H9 (cell line): ENCODE results near the gene CLMP. TPM values are rescaled to one million over a fixed set of nuclear protein-coding genes. Genes with fewer than 3 reads are reported as not detected.

Experiments used
- DNase-seq: peaks from one replicate; pipeline ENCODE4 v3.0.0-alpha.2; 2017
- H2AFZ ChIP-seq: one replicate; pipeline ENCODE4 v1.6.1; 2013; ENCODE audit warnings: mild to moderate bottlenecking, low read length, control low read depth, moderate library complexity
- H2AK5ac ChIP-seq: 2 replicates; pipeline ENCODE4 v1.6.1; 2013; ENCODE audit warnings: low read length, control low read depth, mixed read lengths; ENCODE audit not compliant: insufficient read length
- H2BK120ac ChIP-seq: one replicate; pipeline ENCODE4 v1.6.1; 2013; ENCODE audit warnings: low read depth, mild to moderate bottlenecking, low read length, control low read depth, inconsistent platforms; ENCODE audit not compliant: poor library complexity, severe bottlenecking
- H2BK12ac ChIP-seq: 2 replicates; pipeline ENCODE4 v1.6.1; 2013; ENCODE audit warnings: low read length, control low read depth, mixed read lengths, low read depth; ENCODE audit not compliant: insufficient read length
- H2BK15ac ChIP-seq: 2 replicates; pipeline ENCODE4 v1.6.1; 2013; ENCODE audit warnings: low read depth, low read length, control low read depth
- H2BK20ac ChIP-seq: one replicate; pipeline ENCODE4 v1.6.1; 2013; ENCODE audit warnings: low read depth, mild to moderate bottlenecking, low read length, control low read depth, inconsistent platforms; ENCODE audit not compliant: poor library complexity, severe bottlenecking
- H2BK5ac ChIP-seq: 2 replicates; pipeline ENCODE4 v1.6.1; 2013; ENCODE audit warnings: low read length, control low read depth, mixed read lengths; ENCODE audit not compliant: insufficient read length
- H3K14ac ChIP-seq: 2 replicates; pipeline ENCODE4 v1.6.1; 2013; ENCODE audit warnings: low read length, control low read depth; ENCODE audit not compliant: insufficient read depth
- H3K18ac ChIP-seq: 2 replicates; pipeline ENCODE4 v1.6.1; 2013; ENCODE audit warnings: low read depth, mild to moderate bottlenecking, mixed read lengths, low read length, control low read depth; ENCODE audit not compliant: insufficient read length
- H3K23ac ChIP-seq: 2 replicates; pipeline ENCODE4 v1.6.1; 2013; ENCODE audit warnings: low read length, control low read depth, mixed read lengths, low read depth; ENCODE audit not compliant: insufficient read length
- H3K23me2 ChIP-seq: 2 replicates; pipeline ENCODE4 v1.6.1; 2013; ENCODE audit warnings: low read depth, mild to moderate bottlenecking, mixed read lengths, low read length, control low read depth; ENCODE audit not compliant: insufficient read length, poor library complexity, severe bottlenecking
- H3K27ac ChIP-seq: 2 replicates; pipeline ENCODE4 v1.5.1; 2013; ENCODE audit warnings: low read length, control low read depth, mixed read lengths, low read depth; ENCODE audit not compliant: insufficient read length
- H3K27me3 ChIP-seq: 2 replicates; pipeline ENCODE4 v1.6.1; 2013; ENCODE audit warnings: low read length, control low read depth, inconsistent platforms; ENCODE audit not compliant: insufficient read depth
- H3K4ac ChIP-seq: 2 replicates; pipeline ENCODE4 v1.6.1; 2013; ENCODE audit warnings: low read depth, mild to moderate bottlenecking, control low read depth, inconsistent platforms, low read length, moderate library complexity
- H3K4me1 ChIP-seq: 2 replicates; pipeline ENCODE4 v1.6.1; 2013; ENCODE audit warnings: low read length, control low read depth, inconsistent platforms; ENCODE audit not compliant: insufficient read depth
- H3K4me2 ChIP-seq: 2 replicates; pipeline ENCODE4 v1.6.1; 2013; ENCODE audit warnings: low read length, control low read depth, mixed read lengths; ENCODE audit not compliant: insufficient read length, insufficient read depth
- H3K56ac ChIP-seq: 2 replicates; pipeline ENCODE4 v1.6.1; 2013; ENCODE audit warnings: low read depth, mild to moderate bottlenecking, mixed read lengths, low read length, control low read depth; ENCODE audit not compliant: insufficient read length
- H3K79me1 ChIP-seq: 2 replicates; pipeline ENCODE4 v1.6.1; 2013; ENCODE audit warnings: low read depth, mild to moderate bottlenecking, moderate library complexity, low read length, control low read depth, inconsistent platforms; ENCODE audit not compliant: insufficient read depth, poor library complexity, severe bottlenecking
- H3K79me2 ChIP-seq: 2 replicates; pipeline ENCODE4 v1.6.1; 2013; ENCODE audit warnings: low read length, control low read depth, inconsistent platforms; ENCODE audit not compliant: insufficient read depth
- H3K9ac ChIP-seq: 2 replicates; pipeline ENCODE4 v1.6.1; 2013; ENCODE audit warnings: low read length, control low read depth, mixed read lengths; ENCODE audit not compliant: insufficient read length; ENCODE audit errors: extremely low read depth
- H3K9me3 ChIP-seq: one replicate; pipeline ENCODE4 v1.6.1; 2013; ENCODE audit warnings: low read depth, low read length, inconsistent platforms; ENCODE audit not compliant: control insufficient read depth
- H3T11ph ChIP-seq: one replicate; pipeline ENCODE4 v1.6.1; 2013; ENCODE audit warnings: mild to moderate bottlenecking, low read length, control low read depth, inconsistent platforms
- H4K20me1 ChIP-seq: one replicate; pipeline ENCODE4 v1.6.1; 2013; ENCODE audit not compliant: control insufficient read depth, insufficient read length, insufficient read depth
- H4K5ac ChIP-seq: 2 replicates; pipeline ENCODE4 v1.6.1; 2013; ENCODE audit warnings: low read depth, mild to moderate bottlenecking, mixed read lengths, low read length, control low read depth; ENCODE audit not compliant: insufficient read length
- H4K8ac ChIP-seq: replicated peaks from 2 replicates; pipeline ENCODE4 v1.6.1; 2013; ENCODE audit warnings: low read length, control low read depth, mixed read lengths, low read depth; ENCODE audit not compliant: insufficient read length
- H4K91ac ChIP-seq: 2 replicates; pipeline ENCODE4 v1.6.1; 2013; ENCODE audit warnings: low read depth, mild to moderate bottlenecking, moderate library complexity, mixed read lengths, low read length, control low read depth; ENCODE audit not compliant: insufficient read length
- H3K27ac Mint-ChIP-seq, 3 experiments: 2 replicates in 2 of 3; 3 replicates in 1 of 3; pipeline ENCODE4 v1.8.0; 2020 to 2021; ENCODE audit warnings: mixed read lengths in 3 of 3, mild to moderate bottlenecking in 1 of 3, moderate library complexity in 1 of 3
- H3K27me3 Mint-ChIP-seq: 2 replicates; pipeline ENCODE4 v1.8.0; 2021; ENCODE audit warnings: low read depth, mild to moderate bottlenecking, moderate library complexity, mixed read lengths
- H3K36me3 Mint-ChIP-seq, 3 experiments: 2 replicates in 2 of 3; 3 replicates in 1 of 3; pipeline ENCODE4 v1.8.0; 2020 to 2021; ENCODE audit warnings: low read depth in 3 of 3, mixed read lengths in 3 of 3; ENCODE audit not compliant: insufficient read depth in 1 of 3
- H3K4me1 Mint-ChIP-seq, 2 experiments: 2 replicates each; pipeline ENCODE4 v1.8.0; 2020; ENCODE audit warnings: mixed read lengths in 2 of 2
- H3K4me3 Mint-ChIP-seq, 2 experiments: 2 replicates in 1 of 2; 3 replicates in 1 of 2; pipeline ENCODE4 v1.8.0; 2020 to 2021; ENCODE audit warnings: mild to moderate bottlenecking in 2 of 2, mixed read lengths in 2 of 2, moderate library complexity in 1 of 2
- H3K9me3 Mint-ChIP-seq, 2 experiments: 2 replicates in 1 of 2; 3 replicates in 1 of 2; pipeline ENCODE4 v1.8.0; 2020; ENCODE audit warnings: mild to moderate bottlenecking in 2 of 2, mixed read lengths in 2 of 2, moderate library complexity in 1 of 2
- WGBS: extraction: QIAGEN DNeasy Blood & Tissue Kit; methylation state at CpG from one replicate; pipeline ENCODE4 v1.1.7; 2013; ENCODE audit warnings: missing lambda C conversion rate, low lambda C conversion rate, mixed read lengths; ENCODE audit not compliant: insufficient read length; ENCODE audit errors: extremely low coverage; 5-methylcytosine and 5-hydroxymethylcytosine counted together
- total RNA-seq: library from RNA; stranded (reverse); gene quantifications from 2 replicates; pipeline ENCODE4 v1.2.1, GENCODE V29; 2021
- TF ChIP-seq, protein P1 (sequence below): fragments of 200-600 bp; sonication (generic); conservative IDR thresholded peaks from 3 replicates; pipeline ENCODE4 v1.8.0; 2021; ENCODE audit warnings: antibody characterized with exemption, mild to moderate bottlenecking

The CLMP gene
- total RNA-seq, 1 experiment from 2014 or later, result 13.8 TPM

DNA sequence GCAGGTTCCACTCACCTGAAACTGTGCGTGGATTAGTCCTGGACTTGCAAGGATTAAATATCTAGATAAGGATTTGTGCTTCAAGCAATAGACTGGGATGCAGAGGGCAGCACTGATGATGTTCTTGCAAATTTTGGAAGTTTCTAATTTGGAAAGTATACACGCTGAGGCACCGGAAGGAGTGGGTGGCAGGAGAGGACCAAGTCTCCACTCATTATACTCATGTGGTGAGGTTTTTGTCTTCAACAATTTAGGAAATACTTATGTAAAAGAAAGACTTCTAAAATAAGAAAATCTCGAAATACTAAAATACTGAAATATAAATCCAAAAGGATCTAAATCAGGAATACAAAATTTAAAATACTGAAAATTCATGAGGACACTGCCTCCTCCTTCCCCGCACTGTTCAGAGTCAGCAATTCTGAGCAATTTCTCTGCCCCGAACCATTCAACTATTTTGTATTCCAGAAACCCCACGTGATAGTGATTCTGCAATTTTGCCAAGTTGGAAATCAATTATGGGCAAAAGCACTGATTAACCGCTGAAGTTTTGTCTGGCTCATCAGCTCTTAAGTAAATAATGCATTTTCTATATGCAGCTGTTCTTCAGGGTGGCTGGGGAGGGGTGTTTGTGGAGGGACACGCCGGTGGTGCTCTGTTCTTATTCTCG lies 47.0 kb upstream of the CLMP start:
- no peak for DNase-seq
- H2BK15ac ChIP-seq, result no peak overlapping the region
- no peak overlapping the region for H4K91ac ChIP-seq
- no peak overlapping the region for H2AFZ ChIP-seq
- no peak overlapping the region for H2AK5ac ChIP-seq
- no peaks in the 10 kb centered on the region for H4K20me1 ChIP-seq
- Mint-ChIP-seq H3K4me1 (peaks cover 16 to 25% of the 10 kb centered on the region in 2 experiments), H3K36me3 (no peaks in the 10 kb centered on the region), H3K4me3 (no peak overlapping the region), H3K27me3 (no peaks in the 10 kb centered on the region; the same call in 1 of the 2 replicates), H3K9me3 (no peaks in the 10 kb centered on the region), H3K27ac (no peak overlapping the region)
- H4K8ac ChIP-seq, result no peak overlapping the region
- H2BK120ac ChIP-seq, result no peak overlapping the region
- no peak overlapping the region for H4K5ac ChIP-seq
- no peak overlapping the region for H3T11ph ChIP-seq
- H3K27me3 ChIP-seq, result no peaks in the 10 kb centered on the region
- no peak overlapping the region for H3K27ac ChIP-seq
- H3K56ac ChIP-seq, result no peak overlapping the region
- H3K23ac ChIP-seq, result no peak overlapping the region
- no peaks in the 10 kb centered on the region for H3K9me3 ChIP-seq
- WGBS, result no CpG with 5 or more reads among the region's 11 CpGs
- H3K18ac ChIP-seq, result no peak overlapping the region
- no peak overlapping the region for H3K4ac ChIP-seq
- peaks cover 7% of the 10 kb centered on the region; the same call in 1 of the 2 replicates for H3K4me1 ChIP-seq
- no peak overlapping the region for H3K4me2 ChIP-seq
- no peaks in the 10 kb centered on the region for H3K79me1 ChIP-seq
- H3K14ac ChIP-seq, result no peak overlapping the region
- H2BK12ac ChIP-seq, result no peak overlapping the region
- no peaks in the 10 kb centered on the region for H3K23me2 ChIP-seq
- H3K9ac ChIP-seq, result no peak overlapping the region
- no peak overlapping the region for H2BK5ac ChIP-seq
- H3K79me2 ChIP-seq, result no peaks in the 10 kb centered on the region
- TF ChIP-seq, protein P1, sequence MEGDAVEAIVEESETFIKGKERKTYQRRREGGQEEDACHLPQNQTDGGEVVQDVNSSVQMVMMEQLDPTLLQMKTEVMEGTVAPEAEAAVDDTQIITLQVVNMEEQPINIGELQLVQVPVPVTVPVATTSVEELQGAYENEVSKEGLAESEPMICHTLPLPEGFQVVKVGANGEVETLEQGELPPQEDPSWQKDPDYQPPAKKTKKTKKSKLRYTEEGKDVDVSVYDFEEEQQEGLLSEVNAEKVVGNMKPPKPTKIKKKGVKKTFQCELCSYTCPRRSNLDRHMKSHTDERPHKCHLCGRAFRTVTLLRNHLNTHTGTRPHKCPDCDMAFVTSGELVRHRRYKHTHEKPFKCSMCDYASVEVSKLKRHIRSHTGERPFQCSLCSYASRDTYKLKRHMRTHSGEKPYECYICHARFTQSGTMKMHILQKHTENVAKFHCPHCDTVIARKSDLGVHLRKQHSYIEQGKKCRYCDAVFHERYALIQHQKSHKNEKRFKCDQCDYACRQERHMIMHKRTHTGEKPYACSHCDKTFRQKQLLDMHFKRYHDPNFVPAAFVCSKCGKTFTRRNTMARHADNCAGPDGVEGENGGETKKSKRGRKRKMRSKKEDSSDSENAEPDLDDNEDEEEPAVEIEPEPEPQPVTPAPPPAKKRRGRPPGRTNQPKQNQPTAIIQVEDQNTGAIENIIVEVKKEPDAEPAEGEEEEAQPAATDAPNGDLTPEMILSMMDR, result no peak
- H2BK20ac ChIP-seq, result no peak overlapping the region
